ENCODE results near the gene ANXA2. TPM values are rescaled to one million over a fixed set of nuclear protein-coding genes. Genes with fewer than 3 reads are reported as not detected.
"Not testable (repeated sequence)": the region's sequence is repeated elsewhere in the genome, so short reads cannot be mapped to it uniquely, and the experiment has no call there.

Gene ANXA2
- total RNA-seq, 1 donor from 2014 or later = 733 TPM

DNA sequence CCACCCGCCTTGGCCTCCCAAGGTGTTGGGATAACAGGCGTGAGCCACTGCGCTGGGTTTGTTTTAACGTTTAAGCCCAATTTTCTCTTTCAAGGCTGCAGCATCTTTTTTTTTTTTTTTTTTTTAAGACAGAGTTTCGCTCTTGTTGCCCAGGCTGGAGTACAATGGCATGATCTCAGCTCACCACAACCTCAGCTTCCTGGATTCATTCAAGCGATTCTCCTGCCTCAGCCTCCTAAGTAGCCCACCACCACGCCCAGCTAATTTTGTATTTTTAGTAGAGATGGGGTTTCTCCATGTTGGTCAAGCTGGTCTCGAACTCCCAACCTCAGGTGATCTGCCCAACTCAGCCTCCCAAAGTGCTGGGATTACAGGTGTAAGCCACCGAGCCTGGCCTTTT is 12.6 kb upstream of the ANXA2 start:
- DNase-seq (ENCODE audit: low spot score) = not testable (repeated sequence)

GRCh38 chr15:60408463-60408981 is 10.7 kb upstream of the ANXA2 start:
- no peak for DNase-seq (ENCODE audit: low spot score)

DNA sequence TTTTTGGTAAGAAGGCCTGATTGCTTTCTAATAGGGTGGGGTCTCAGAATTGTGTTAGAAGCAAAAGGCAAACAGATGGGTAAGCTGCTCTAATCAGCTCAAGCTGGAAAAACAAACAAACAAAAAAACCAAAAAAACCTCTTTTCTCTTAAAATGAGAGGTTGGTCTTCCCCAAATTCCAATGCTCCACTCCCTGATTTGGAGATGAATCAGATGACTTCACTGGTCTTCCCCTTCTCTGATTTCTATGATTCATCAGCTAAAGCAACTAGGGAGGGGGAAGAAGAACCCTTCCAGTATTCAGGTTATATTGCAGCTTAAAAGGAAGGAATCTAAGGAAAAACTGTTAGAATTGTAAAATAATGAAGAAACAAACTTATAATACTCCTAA is 9.6 kb upstream of the ANXA2 start:
- no peak for DNase-seq (ENCODE audit: low spot score)

GRCh38 chr15:60406513-60407414 is 9.0 kb upstream of the ANXA2 start:
- no peak for DNase-seq (ENCODE audit: low spot score)

GRCh38 chr15:60405399-60405798 is 7.6 kb upstream of the ANXA2 start:
- DNase-seq (ENCODE audit: low spot score) = no peak

DNA sequence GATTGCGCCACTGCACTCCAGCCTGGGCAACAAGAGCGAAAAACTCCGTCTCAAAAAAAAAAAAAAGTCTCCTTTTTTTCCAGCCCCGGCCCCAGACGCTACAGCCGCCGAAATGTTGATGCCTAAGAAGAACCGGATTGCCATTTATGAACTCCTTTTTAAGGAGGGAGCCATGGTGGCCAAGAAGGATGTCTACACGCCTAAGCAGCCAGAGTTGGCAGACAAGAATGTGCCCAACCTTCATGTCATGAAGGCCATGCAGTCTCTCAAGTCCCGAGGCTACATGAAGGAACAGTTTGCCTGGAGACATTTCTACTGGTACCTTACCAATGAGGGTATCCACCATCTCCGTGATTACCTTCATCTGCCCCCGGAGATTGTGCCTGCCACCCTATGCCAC is 6.6 kb upstream of the ANXA2 start:
- not testable (repeated sequence) for DNase-seq (ENCODE audit: low spot score)

DNA sequence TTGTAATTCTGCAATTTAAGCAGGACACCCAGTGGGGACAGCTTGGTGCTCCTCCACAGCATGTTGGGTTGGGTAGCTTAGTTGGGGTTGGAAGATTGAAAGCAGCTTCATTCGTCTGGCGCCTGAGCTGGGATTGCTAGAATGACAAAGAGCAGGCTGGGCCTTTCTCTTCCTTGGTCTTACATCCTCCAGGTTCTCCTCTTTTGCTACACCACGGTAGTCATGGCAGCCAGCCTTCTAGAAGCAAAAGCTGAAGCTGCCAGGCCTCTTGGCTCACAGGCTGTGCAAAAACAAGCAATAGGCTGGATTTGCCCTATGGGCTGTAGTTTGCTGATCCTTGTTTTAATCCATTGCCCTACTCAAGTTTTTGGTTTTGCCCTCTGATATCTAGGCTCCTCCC is 3.2 kb upstream of the ANXA2 start:
- DNase-seq (ENCODE audit: low spot score) = no peak

DNA sequence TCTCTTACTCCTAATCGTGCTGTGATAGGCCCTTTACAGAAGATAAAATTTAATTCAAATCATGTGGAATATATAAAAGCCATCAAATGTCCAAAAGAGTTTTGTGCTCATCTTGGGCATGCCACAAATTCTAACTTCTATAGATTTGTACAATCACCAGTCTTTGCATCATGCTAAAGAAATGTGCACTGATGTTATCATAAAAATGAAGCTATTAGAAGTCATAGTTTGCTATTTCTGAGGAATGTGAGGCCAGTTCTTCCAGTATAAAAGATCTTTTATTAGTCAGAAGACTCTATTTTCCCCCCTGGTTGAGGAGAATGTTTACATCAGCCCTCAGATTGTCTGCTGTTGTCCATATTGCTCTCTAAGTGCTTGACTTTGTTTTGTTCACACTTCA is 2.1 kb upstream of the ANXA2 start:
- DNase-seq (ENCODE audit: low spot score) = no peak

DNA sequence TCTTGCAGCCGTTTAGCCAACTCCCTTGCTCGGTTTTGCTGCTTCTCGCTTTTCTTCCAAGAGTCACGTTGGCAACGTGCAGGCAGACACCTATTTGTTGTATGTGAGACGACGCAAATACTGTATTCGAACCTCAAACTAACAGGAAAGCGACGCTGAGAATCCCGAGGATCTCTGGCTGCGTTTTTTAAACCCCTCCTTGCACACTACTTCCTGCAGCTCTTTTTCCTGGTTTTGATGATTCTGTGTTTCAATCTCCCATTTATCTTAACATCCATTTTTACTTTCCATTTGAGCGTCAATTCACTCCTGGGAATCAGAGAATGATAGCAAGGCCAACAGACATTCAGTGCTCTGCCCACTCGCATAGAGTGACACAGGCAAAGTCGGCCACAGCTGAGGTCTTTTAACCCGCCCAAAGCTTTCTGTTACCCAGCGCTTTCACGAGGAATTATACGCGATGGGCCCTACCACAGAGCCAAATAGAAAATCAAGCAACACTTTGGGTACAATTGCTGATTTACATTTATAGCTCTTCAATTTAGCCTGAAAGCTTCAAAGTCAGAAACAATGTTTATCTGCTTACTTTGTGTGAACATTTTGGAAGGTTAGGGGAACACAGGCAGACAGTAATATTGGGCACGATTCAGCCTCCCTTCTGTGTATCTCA is 1.6 kb upstream of the ANXA2 start:
- DNase-seq (ENCODE audit: low spot score) = no peak

GRCh38 chr15:60396958-60397771 is 621 bp downstream of the ANXA2 start:
- DNase-seq (ENCODE audit: low spot score) = peak; percentile 48

DNA sequence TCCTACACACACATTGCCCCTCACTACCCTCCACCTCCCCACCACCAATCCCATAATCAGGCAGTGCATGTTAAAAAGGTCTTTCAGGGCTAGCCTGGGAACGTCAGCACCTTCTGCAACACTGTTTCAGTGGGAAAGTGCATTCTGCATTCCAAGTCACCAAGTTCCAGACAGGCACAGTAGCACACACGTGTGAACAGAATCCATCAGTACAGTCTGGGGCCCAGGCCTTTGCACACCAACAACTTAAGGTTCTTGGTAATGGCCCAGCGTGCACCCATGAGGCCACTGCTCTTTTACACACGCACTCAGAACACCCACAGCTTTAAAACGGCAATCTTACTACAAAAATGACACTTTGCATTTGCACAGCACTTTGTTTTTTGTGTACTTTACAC is 1.2 kb downstream of the ANXA2 start:
- DNase-seq (ENCODE audit: low spot score) = no peak

GRCh38 chr15:60396100-60396499 is 1.7 kb downstream of the ANXA2 start:
- no peak for DNase-seq (ENCODE audit: low spot score)

GRCh38 chr15:60395276-60396011 is 2.3 kb downstream of the ANXA2 start:
- DNase-seq (ENCODE audit: low spot score) = no peak

- DNase-seq (ENCODE audit: low spot score) = no peak
Observed at GRCh38 chr15:60394689-60395097, 3.1 kb downstream of the ANXA2 start.

DNA sequence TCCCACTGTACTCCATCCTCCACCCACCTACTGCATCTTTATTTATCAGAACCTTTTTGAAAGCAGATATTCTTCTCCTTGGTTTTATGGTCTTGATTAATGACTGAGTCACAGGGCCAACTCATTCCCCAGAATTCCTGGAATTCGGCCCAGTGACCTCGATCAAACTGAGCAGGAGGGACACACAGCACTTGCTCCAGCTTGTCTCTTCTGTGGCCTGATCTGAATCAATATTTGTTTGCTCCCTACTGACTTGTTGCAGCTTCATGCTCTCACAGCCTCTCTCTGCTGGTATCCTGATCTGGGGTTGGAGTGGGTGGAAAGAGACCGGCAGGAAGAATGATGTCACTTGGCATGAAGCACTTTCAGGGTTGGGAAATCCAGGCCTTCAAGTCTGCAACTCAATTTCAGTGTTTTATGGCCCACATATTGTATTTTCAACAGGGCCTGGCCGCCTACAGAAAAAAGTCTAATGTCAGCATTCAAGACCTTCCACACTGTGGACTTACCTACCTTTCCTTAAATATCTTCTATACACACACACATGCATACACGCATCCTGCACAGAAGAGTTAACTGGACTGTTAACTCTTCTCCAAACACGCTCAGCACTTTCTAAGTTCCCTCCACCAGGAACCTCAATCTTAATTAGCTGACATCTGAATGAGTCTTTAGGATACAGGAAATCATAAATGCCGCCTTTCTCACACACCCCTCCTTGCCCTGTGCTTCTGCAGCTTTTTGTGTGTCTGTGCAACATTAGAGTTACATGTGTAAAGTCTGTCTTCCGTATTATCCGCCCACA is 4.6 kb downstream of the ANXA2 start:
- peak; percentile 85 for DNase-seq (ENCODE audit: low spot score)

GRCh38 chr15:60392601-60392985 is 5.2 kb downstream of the ANXA2 start:
- DNase-seq (ENCODE audit: low spot score) = no peak

GRCh38 chr15:60391722-60392315 is 6.0 kb downstream of the ANXA2 start:
- DNase-seq (ENCODE audit: low spot score) = no peak

DNA sequence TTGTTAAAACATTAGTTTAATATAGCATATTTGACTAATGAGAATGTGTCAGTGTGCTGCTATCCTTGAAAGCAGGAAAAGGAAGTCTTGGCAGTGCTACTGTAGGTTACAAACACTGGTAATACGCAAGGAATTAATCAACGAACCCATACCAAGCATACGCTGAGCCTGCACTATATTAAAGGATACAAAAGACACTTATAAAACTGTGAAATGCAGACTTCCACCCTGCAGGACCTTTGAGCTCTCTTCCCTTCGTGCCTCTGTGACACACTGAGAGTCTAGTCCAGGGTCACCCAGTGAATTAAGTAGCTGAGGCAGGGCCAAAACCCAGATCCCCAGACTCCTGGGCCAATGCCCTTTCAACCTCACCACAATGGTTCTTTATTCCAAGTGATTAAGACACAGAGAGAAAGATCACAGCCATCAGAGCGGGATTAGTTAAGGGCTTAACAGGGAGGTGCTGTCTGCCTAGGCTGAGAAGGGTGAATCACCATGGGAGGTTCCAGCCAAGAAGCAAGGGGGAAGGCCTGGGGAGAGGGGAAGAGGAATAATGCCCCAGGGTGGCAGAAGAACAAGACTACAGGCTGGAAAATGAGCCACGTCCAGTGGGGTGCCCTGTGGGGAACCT is 6.8 kb downstream of the ANXA2 start:
- DNase-seq (ENCODE audit: low spot score) = peak; percentile 41

- no peak for DNase-seq (ENCODE audit: low spot score)
Observed at GRCh38 chr15:60390231-60390630, 7.6 kb downstream of the ANXA2 start.
